CD4-positive, alpha-beta T cell treated with Interleukin-6 at 100 ng/mL for 8 hours (primary cell): ENCODE measurements around the gene CCDC51.

Experiments used
- DNase-seq: peaks from one replicate; pipeline ENCODE4 v3.0.0-alpha.2; 2020; ENCODE audit warnings: mixed read lengths, low spot score

The CCDC51 gene

DNA sequence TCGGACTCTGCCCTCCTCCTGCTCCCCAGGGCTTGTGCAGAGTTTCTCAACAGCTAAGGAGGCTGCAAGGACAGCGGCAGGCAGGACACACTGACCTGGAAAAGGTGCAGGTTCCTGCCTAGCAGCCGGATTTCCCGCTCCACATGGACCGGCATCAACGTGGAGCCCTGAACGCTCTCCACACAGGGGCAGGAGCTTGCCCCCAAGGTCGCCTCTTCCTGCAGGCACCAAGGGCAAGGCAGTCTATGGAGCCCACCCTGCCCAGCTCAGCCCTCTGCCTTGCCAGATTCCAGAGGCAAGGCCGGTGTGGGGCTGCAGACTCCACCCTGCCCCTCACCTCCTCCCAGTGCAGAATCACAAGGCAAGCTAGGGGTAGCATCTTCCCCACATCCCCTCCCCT is 20.8 kb downstream of the CCDC51 start:
- DNase-seq = no peak

DNA sequence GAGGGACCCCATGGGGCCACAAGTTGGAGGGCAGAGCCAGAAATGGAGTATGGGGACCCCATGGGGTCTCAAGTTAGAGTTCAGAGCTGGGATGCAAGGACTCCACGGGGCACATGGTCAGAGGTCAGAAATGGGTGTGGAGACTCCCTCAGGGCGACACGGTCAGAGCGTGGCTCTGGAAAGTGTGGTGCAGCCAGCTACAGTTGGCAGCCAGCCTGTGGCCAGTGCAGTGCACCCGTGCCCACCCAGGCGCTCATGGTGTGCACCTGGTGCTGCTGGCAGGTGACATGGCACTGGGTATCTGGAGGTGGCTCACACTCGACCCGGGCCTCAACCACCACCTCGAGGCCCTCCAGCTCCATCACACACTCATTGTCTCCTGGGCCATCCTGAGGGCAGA is 21.3 kb downstream of the CCDC51 start:
- DNase-seq = no peak

DNA sequence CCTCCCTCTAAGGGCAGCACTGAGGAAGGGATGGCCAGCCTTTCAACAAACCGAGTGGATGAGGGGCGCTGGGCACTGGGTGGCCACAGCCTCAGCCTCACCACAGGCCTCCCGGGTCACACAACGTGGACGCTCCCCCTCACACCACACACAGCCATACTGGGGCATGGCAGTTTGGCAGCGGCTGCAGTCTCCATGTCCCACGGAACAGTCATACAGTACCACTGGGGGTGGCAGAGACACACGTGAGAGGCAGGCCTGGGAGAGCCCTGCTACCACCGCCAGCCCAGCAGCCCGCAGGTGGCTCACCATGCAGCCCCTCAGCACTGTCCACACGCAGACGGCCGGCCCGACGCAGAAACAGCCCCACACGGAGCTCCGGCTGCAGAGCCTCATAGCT is 21.8 kb downstream of the CCDC51 start:
- DNase-seq = no peak

DNA sequence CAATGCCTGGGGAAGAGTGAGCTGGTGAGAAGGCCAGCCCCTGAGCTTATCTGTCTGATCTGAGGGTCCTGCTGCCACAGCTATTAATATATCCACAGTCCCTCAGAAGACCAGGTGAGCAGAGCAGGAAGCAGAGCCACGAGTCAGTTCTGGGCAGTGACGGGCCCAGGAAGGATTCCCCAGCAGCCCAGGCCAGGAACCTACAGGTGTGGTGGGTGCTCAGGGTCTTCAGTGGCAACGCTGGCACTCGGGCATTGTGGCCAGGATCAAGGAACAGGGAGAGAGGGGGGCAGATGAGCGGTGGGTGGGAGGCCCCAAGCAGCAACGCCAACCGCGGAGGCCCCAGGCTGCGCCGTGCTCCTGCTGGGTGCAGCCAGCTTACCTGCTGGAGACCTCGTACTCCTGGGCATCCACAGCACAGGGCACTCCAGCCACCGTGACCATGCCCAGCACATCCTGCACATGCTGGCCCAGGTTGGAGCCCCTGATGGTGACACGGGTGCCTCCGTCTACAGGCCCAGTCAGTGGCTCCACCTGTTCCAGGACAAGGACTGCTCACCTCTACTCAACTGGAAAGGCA is 22.3 kb downstream of the CCDC51 start:
- no peak for DNase-seq

DNA sequence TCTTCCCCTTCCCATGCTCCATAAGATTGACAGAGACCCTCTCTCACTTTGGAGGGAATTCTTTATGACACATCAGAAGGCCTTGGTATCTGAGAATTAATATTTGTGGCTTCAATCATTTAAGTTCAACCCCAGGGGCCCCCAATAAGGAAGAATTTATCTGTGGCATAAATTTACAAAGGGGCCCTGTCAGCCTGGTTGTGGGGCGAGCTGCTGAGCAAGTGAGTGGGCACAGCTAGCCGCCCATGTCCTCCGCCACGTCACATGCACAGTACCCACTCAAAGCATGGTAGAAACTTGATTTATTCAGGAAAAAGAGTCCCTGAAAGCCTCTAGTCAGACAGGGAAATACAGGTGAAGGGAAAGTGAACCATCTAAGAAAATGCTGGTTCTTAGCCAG is 23.4 kb downstream of the CCDC51 start:
- no peak for DNase-seq

DNA sequence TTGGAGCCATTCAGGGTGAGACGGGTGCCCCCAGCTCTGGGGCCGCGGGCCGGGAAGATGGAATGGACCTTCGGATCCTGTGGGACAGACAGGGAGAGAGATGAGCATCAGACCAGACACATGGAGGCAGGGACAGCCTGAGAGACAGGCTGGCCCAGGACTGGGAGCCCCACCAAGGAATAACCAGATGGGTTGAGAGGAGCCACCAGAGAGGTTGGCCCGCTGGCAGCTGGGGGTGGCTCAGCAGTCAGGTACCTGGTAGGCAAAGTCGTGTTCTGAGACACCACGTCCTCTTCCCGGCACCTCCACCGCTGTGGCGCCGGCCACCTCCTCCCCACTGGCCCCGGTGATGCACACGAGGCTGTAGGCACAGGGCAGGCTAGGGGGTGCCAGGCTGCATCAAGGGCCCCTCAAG is 23.8 kb downstream of the CCDC51 start:
- DNase-seq = no peak

DNA sequence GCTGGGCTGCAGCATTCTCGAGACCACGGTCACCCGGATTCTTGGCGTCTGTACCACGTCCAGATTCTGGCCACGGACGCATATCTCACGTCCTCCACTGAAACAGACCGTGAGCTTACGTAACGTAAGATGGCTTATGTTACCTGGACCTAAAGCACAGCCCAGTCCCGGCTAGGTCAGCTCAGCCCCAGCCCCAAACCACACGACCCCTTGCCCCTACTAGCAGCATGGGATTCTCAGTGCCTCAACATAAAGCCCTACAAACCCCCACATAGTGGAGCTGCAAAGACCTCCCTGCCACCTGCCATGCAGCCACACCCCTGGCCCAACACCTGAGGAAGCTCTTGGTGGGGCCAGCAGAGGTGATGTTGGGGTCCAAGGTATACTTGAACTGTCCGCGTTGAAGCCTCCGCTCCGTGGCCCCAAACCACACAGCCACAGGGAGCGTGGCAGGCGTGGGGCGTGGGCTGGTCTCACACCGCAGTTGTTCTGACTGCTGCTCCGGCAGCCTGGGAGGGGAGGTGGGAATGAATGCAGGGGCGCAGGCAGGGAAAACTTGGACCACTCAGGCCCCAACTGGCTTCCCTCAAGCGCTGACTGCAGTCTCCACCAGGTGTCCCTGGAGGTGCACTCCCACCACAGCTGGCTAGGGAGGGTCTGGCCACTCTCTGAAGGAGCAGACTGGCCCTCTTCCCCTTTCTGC is 24.5 kb downstream of the CCDC51 start:
- no peak for DNase-seq

DNA sequence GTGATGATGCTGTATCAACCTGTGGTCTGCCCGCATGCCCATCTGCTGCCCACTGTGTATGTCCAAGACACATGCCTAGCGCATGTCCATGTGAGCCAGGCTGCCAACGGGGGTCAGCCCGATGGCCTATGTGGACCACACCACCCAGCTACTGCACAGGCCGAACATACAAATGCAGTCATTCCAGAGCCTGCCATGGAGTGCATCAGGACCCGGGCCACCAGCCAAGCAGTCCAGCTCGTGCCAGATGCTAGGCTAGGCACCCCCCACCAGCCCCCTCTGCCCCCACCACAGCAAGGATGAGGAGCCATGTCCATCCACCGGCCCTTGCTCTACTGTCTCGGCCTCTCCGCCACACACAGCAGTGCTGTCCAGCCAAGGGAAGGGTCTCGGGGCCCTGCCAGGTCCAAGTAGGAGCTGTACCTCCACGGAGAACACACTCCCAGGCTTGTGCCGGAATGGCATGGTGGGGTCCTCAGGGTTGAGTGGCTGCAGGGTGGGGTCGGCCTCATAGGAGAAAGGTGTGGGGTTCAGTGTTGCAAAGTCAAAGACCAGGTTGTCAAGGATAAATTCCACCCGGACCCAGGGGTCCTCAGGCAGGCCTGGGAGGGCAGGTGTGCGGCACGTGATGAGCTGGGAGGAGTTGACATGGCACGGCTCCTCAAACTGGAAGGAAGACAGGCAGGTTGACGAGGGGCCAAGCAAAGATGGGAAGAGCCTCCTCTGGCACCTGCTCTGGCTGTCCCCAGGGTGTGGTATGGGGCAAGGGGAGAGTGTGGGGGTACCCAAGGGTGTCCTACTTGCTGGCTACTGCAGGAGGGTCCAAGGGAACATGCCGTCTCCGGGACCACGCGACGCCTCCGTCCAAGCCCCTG is 25.3 kb downstream of the CCDC51 start:
- DNase-seq = no peak

DNA sequence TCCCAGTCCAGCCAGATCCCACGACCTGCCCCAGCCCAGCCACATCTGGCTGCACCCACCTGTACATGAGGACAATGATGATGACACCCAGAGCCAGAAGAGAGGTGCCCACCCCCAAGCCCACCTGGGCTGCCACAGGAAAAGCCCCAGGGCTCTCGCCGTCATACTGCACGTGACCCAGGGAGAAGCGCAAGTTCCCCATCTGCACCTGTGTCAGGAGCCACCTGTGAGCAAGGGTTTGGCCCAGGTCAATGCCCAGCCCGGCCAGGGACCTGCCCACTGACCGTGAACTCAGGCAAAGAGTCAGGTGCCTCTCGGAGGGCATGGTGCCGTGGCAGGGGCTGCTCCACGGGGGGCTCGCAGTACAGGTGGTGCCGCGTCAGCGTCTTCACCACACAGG is 26.3 kb downstream of the CCDC51 start:
- no peak for DNase-seq

DNA sequence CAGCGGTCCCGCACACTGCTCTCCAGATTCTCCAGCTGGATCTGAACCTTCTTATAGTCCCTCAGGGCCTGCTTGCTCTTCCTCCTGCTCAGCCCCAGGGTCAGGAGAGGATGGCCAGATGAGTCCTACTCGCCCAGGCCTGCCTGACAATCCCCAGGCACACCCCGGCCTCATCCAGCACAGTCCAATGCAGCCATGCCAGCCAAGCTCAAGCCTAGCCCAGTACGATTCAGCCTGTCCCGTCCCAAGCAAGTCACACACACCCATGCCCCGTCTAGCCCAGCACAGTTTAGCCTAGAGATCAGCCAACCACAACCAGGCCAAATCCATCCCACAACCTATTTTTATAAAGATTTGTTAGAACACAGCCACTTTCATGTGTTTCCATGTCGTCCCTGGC is 26.8 kb downstream of the CCDC51 start:
- no peak for DNase-seq

DNA sequence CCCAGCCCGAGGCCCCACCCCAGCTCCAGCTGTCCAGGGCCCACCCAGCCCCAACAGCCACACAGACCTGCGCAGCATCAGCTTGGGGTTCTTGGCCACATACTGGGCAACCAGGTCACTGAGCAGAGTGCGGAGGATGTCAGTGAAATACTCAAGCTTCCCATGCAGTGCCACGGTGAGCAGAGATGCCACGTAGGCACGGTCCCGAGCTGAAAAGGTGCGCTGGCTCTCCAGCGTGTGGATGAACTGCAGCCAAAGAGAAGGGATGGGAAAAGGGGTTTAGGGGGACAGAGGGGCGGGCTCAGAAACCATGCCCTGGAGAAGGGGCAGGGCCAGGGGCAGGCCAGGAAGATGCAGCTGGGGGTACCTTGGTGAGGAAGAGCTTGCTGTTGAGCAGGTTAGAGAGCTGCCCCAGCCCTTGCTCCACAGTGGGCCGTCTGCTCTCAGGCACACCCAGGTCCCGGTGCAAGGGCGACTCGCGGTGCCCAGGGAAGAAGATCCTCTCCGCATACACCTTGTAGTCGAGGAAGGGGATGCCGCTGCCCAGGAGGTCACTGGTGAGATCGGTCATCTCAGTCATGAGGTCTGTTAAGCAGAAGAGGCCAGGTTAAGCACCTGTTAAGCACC is 27.4 kb downstream of the CCDC51 start:
- DNase-seq = no peak

DNA sequence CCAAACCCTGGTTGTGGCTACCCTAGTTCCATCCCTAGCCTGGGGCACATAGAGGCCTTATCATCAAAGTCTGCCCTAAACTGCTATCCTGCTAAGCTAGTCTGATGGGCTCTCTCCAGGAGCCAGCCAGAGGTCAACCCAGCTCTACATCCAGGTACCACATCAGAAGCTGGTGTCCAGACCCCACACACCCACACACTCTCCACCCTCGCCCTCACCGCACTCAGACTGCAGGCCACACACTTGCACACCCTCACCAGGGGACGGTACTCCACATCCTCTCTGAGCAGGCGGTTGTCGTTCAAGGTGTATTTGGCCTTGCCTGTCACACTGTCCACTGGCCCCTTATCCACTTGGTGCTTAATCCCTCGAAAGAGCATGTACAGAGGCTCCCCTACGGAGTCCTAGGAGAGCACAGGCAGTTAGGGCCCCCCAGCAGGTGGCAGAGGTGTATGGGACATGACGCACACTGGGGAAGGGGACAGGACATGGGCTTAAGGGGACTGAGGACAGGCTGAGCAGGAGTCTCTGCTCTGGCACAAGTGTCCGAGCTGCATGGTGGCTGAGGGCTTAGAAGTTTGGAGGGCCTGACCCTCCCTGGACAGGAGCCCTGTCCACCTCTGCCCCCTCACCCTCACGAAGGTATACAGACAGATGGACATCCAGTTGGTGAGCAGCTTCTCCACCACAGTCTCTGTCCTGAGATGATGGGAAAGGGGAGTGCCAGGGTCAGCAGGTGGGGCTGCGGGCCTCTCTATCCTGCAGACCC is 28.1 kb downstream of the CCDC51 start:
- DNase-seq = no peak

DNA sequence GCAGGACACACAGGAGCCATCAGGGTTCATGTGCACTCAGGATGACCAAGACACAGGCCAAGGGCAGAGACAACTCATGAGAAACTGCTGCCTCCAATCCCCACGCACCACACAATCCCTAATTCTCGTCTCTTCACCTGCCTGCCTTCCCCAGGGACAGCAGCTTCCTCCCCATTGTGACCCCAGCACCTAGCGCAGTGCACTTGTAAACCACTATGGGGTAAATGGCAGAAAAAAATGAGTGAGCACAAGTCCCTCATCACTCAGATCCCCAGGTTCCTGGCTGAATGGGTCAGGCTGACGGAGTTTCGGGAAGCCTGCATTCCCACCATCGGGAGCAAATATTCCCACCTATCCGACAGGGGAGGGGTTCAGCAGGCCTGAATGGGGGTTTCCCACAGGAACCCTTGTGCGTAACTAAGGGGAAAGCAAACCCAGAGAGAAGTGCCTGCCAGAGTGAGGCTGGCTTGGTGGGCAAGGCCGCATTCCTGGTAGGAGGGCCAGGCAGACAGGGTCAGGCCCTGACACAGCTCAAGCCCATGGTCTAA is 28.8 kb downstream of the CCDC51 start:
- DNase-seq = no peak

DNA sequence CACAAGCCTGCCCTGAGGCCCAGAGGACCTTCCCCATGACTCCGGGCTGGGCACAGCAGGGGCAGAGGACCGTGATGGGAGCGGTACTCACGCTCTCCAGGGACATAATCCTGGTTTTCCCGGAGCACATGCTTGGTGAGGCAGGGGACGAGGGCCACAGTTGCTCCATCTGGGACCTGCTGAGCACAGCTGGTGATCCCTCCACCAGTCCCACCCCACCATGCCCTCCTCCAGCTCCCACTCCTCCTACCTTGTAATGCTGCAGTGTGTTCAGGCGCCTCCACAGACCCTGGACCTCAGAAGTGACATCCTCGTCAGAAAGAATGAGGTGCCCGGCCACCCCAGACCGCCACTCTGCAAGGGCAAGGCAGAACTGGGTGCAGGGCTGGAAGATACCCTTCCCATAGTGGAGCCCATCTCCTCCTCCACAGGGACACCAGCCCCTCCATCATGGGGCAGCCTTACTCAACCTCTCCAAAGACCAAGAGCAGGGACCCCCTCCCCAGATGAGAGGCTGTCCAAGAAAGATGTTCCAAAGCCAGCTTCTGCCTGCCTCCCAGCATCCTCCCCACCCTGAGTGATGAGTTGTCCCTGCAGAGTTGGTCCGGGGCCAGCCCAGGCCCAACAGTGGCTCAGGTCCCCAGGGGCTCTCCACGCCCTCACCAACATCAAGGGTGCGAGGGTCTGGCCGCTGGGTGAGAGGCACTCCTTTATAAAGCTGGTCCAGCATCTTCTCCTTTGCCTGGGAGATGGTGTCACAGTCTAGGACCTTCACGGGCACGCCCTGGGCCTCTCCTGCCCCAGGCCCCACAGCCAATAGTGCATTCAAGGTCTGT is 29.5 kb downstream of the CCDC51 start:
- no peak for DNase-seq

DNA sequence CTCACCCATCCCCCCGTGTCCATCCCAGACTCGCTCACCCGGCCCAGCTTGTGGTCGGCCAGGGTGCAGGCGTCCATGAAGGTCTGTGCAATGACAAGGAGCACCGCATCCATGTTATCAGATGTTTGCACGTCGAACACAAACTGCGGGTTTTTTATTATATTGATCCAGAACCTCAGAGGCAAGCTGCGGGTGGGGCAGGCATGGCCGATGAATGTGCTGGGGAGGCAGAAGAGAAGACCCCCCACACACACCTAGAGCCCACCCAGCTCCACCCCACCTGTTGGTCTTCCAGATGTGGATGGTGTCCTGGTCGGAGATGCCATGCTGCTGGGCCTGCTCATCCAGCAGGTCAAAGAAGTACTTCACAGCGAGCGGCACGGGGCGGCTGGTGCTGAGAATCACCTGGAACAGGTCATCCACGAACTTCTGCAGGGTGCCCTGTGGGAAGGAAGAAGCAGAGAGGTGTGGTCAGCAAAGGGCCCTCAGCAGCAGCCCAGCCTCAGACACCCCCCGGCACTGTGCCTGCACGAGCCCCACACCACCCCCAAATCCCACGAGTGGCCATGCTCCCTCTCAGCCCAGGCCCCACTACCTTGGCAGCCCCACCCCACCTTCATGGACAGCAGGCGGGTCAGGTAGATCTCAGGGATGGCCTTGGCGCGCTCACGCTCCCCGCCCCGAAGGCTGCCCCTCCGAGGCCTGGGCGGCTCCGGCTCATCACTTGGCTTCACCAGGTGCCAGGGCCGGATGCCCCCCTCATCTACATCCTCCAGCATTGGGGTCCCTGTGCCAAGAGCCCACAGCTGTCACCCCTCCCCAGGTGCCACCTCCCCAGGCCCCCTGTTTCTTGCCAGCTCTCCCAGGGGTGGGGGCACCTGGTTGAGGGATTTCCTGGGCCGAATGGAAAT is 30.4 kb downstream of the CCDC51 start:
- DNase-seq = no peak

DNA sequence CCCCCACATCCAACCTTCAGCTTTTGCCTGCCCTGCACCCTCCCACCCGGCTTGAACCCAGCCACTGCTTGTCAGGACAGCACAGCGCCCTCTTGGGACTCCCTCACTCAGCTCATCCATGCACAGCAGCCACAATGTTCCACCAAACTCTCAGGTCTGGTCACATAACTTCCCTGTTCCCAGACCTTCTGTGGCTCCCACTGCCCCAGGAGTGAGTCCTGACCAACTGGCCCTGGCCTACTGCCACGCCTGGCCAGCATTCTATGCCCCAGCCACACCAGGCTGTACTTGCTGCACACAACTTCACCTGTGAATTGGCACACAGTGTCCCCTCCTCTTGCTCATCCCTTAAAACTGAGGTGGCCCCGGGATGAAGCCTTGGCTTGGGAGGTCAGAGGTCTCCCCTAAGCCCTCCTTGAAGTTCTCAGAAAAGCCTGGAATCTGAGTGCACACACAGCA is 31.1 kb downstream of the CCDC51 start:
- no peak for DNase-seq

DNA sequence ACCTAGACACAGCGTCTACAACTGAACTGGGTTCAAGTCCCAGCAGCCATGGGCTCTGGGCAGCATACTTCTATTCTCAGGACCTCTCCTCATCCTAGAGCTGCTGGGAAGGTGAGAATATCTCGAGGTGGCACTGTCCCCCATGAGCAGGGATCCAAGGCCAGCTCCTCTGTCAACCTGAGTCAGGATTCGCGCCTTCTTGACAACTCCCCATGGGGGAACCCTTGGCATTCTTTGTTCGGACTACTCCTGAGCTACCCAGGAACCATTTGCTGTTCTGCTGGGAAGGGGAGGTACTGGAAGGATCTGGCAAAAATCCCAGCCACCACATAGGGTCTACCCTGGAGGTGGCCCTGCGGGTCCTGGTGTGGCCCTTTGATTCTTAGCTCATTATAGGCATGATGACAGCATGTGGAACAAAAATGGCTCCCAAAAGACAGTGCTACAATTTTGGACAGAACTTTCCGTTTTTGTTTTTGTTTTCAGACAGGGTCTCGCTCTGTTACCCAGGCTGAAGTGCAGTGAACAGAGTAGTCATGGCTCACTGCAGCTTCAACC is 32.3 kb downstream of the CCDC51 start:
- DNase-seq = no peak

DNA sequence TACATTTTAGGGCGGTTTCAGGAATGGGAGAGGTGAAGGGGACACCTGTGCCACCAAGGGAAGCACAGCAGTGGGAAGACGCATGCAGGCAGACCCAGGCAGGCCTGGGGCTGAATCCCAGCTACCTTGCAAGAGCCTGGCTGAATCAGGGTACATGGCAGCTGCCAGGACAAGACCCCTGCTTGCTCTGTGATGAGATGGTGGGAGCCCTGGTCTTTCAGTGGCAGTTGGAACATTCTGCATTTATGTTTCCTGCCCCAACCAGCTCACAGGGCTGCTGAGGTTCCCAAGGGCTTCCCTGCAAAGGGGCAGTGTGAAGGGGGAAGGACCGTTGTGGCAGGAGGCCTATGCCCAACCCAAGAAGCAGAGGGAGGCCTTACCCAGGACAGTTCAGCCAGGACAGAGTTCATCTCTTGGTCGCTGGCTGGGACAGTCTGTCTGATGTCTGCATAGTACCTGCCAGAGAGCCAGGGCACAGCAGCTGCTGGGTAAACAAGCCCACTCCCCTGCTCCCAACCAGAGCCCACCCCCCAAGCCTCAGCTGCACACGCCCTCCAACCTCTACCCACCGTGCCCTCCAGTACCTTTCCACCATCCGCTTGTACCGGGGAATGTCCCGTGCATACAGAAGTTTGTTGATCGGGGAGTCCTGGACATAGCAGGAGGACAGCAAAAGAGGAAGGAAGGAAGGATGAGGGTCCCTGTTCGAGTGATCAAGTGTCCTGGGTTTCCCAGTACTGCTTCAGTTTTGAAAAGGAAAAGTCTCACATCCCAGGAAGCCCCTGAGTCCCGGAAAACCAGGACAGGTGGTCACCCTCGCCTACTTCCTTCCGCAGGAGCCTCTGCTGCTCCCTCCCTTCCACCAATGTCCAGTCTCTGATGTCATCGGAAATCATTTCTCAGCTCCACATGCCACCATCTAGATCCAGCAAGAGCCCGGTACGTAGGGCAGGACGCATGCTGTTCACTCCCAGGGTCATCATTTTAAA is 33.2 kb downstream of the CCDC51 start:
- no peak for DNase-seq
